B cell (primary cell): Measurements from ENCODE around the gene CBLN3.

ENCODE experiments used
- CTCF ChIP-seq: fragments of 200-600 bp; IDR thresholded peaks from one replicate; pipeline ENCODE4 v1.8.0; 2022; ENCODE audit warnings: antibody characterized with exemption, mild to moderate bottlenecking
- EZH2 ChIP-seq: IDR thresholded peaks from 2 replicates; pipeline ENCODE4 v1.6.1; 2012; ENCODE audit warnings: borderline replicate concordance, low read depth, mild to moderate bottlenecking, moderate library complexity, low read length; ENCODE audit not compliant: insufficient read depth, poor library complexity, severe bottlenecking

GRCh38 chr14:24438223-24439097 lies 9.0 kb upstream of the CBLN3 start:
- TF ChIP-seq CTCF (no peak), EZH2 (no peak)
